PFSK-1 (cell line): ENCODE results near the gene MTSS2.

Experiments
- FOXP2 ChIP-seq: optimal IDR thresholded peaks from 2 replicates; pipeline ENCODE3; 2011; ENCODE audit warnings: borderline replicate concordance, control low read depth, inconsistent platforms; ENCODE audit not compliant: insufficient read depth; ENCODE audit errors: extremely low read length, extremely low read depth
- POLR2AphosphoS5 ChIP-seq: IDR thresholded peaks from 2 replicates; pipeline ENCODE4 v1.6.1; 2012; ENCODE audit warnings: low read depth, mild to moderate bottlenecking, control low read depth, low read length, moderate library complexity
- REST ChIP-seq, 2 experiments: IDR thresholded peaks; 2 replicates each; pipeline versions ENCODE4 v1.6.1 to v1.8.0; 2011 to 2012; ENCODE audit warnings: low read depth in 2 of 2, low read length in 2 of 2, control low read depth in 1 of 2, inconsistent platforms in 1 of 2, mild to moderate bottlenecking in 1 of 2, moderate library complexity in 1 of 2; ENCODE audit not compliant: insufficient read depth in 1 of 2
- SIN3A ChIP-seq: IDR thresholded peaks from 2 replicates; pipeline ENCODE4 v1.6.1; 2012; ENCODE audit warnings: mild to moderate bottlenecking, low read length, moderate library complexity, borderline replicate concordance; ENCODE audit not compliant: insufficient read depth
- TAF1 ChIP-seq: IDR thresholded peaks from 2 replicates; pipeline ENCODE4 v1.6.1; 2012; ENCODE audit warnings: low read length, control low read depth, borderline replicate concordance; ENCODE audit not compliant: insufficient read depth

MTSS2 gene

GRCh38 chr16:70678898-70679670, 6.8 kb downstream of the MTSS2 start:
- TF ChIP-seq POLR2AphosphoS5 = no peak
- TF ChIP-seq FOXP2 = no peak
- TF ChIP-seq SIN3A = no peak
- no peak for TF ChIP-seq REST (IDR thresholded peaks at IDR 0.05; ENCODE audit: insufficient read depth in 1 of 2, low read depth in 2 of 2, low read length in 2 of 2)
- no peak for TF ChIP-seq TAF1

- TF ChIP-seq REST (IDR thresholded peaks at IDR 0.05; ENCODE audit: insufficient read depth in 1 of 2, low read depth in 2 of 2, low read length in 2 of 2) (no peak), TAF1 (no peak), POLR2AphosphoS5 (no peak), FOXP2 (no peak), SIN3A (no peak)
Measured at GRCh38 chr16:70678121-70678897, 7.5 kb downstream of the MTSS2 start.

- TF ChIP-seq REST (IDR thresholded peaks at IDR 0.05; ENCODE audit: insufficient read depth in 1 of 2, low read depth in 2 of 2, low read length in 2 of 2) = no peak
- TF ChIP-seq FOXP2 = no peak
- TF ChIP-seq POLR2AphosphoS5 = no peak
- no peak for TF ChIP-seq TAF1
- no peak for TF ChIP-seq SIN3A
Measured at GRCh38 chr16:70677499-70678120, 8.2 kb downstream of the MTSS2 start.

- TF ChIP-seq POLR2AphosphoS5 (no peak), REST (IDR thresholded peaks at IDR 0.05; ENCODE audit: insufficient read depth in 1 of 2, low read depth in 2 of 2, low read length in 2 of 2) (no peak), TAF1 (no peak), SIN3A (no peak), FOXP2 (no peak)
Measured at GRCh38 chr16:70676675-70677498, 9.0 kb downstream of the MTSS2 start.
